CD14-positive monocyte (primary cell): Measurements from ENCODE around the gene NIPAL3. TPM values are rescaled to one million over a fixed set of nuclear protein-coding genes. Genes with fewer than 3 reads are reported as not detected.

Experiments
- DNase-seq, 3 donors: peaks; one replicate each; pipeline ENCODE4 v3.0.0-alpha.2; 2011 to 2022
- H2AFZ ChIP-seq: 2 replicates; pipeline ENCODE4 v1.6.0; 2012; ENCODE audit warnings: mild to moderate bottlenecking, low read depth, low read length, inconsistent platforms; ENCODE audit not compliant: insufficient read depth, poor library complexity, severe bottlenecking
- H3K27ac ChIP-seq, 2 donors: 1 replicate in 1 of 2; 2 replicates in 1 of 2; pipeline ENCODE4 v1.5.1; 2012 to 2013; ENCODE audit warnings: low read length in 2 of 2, control low read depth in 1 of 2, inconsistent platforms in 1 of 2, low read depth in 1 of 2, mild to moderate bottlenecking in 1 of 2
- H3K27me3 ChIP-seq, 2 donors: one replicate each; pipeline versions ENCODE4 v1.6.0 to v1.6.1; 2011 to 2013; ENCODE audit warnings: low read length in 2 of 2; ENCODE audit not compliant: control insufficient read depth in 2 of 2, insufficient read depth in 2 of 2
- H3K36me3 ChIP-seq, 2 donors: replicated peaks in 1 of 2; 1 replicate in 1 of 2; 2 replicates in 1 of 2; pipeline versions ENCODE4 v1.5.1 to v1.6.1; 2012 to 2013; ENCODE audit warnings: low read length in 2 of 2, control low read depth in 1 of 2, inconsistent platforms in 1 of 2, mild to moderate bottlenecking in 1 of 2; ENCODE audit not compliant: insufficient read depth in 2 of 2, control insufficient read depth in 1 of 2
- H3K4me1 ChIP-seq, 2 donors: 1 replicate in 1 of 2; 2 replicates in 1 of 2; pipeline versions ENCODE4 v1.5.1 to v1.6.1; 2012 to 2013; ENCODE audit warnings: low read length in 2 of 2, control low read depth in 1 of 2, inconsistent platforms in 1 of 2, mild to moderate bottlenecking in 1 of 2, moderate library complexity in 1 of 2; ENCODE audit not compliant: insufficient read depth in 2 of 2, control insufficient read depth in 1 of 2
- H3K4me2 ChIP-seq: replicated peaks from 2 replicates; pipeline ENCODE3; 2012; ENCODE audit warnings: low read length, moderate library complexity, mild to moderate bottlenecking; ENCODE audit not compliant: poor library complexity, severe bottlenecking; ENCODE audit errors: extremely low read depth
- H3K4me3 ChIP-seq, 3 experiments: fragments of 200-600 bp in 1 of 3; sonication (generic) in 1 of 3; replicated peaks in 1 of 3; 1 replicate in 2 of 3; 2 replicates in 1 of 3; pipeline ENCODE4 v1.5.1; 2011 to 2013; ENCODE audit warnings: low read length in 3 of 3, mild to moderate bottlenecking in 3 of 3, control low read depth in 2 of 3, low read depth in 2 of 3, inconsistent platforms in 1 of 3, moderate library complexity in 1 of 3
- H3K79me2 ChIP-seq: 2 replicates; pipeline ENCODE4 v1.6.0; 2012; ENCODE audit warnings: mild to moderate bottlenecking, control low read depth, inconsistent platforms, low read length, moderate library complexity; ENCODE audit not compliant: insufficient read depth
- H3K9ac ChIP-seq: 2 replicates; pipeline ENCODE4 v1.6.0; 2017; ENCODE audit warnings: low read length, mild to moderate bottlenecking; ENCODE audit not compliant: insufficient read depth, poor library complexity, severe bottlenecking
- H3K9me3 ChIP-seq, 2 donors: replicated peaks in 1 of 2; 1 replicate in 1 of 2; 2 replicates in 1 of 2; pipeline versions ENCODE4 v1.5.1 to v1.6.1; 2012 to 2013; ENCODE audit warnings: low read length in 2 of 2, control low read depth in 1 of 2; ENCODE audit not compliant: control insufficient read depth in 1 of 2, insufficient read depth in 1 of 2
- H4K20me1 ChIP-seq: 2 replicates; pipeline ENCODE4 v1.6.0; 2012; ENCODE audit warnings: mild to moderate bottlenecking, low read length, control low read depth, moderate library complexity; ENCODE audit not compliant: insufficient read depth
- H3K27ac Mint-ChIP-seq, 7 donors: one replicate each; pipeline ENCODE4 v1.8.0; 2020; ENCODE audit warnings: mild to moderate bottlenecking in 7 of 7, mixed read lengths in 7 of 7, moderate library complexity in 6 of 7, inconsistent platforms in 2 of 7
- H3K27me3 Mint-ChIP-seq, 3 donors: one replicate each; pipeline ENCODE4 v1.8.0; 2021 to 2022; ENCODE audit warnings: low read depth in 3 of 3, mild to moderate bottlenecking in 3 of 3, mixed read lengths in 3 of 3, moderate library complexity in 3 of 3, inconsistent platforms in 1 of 3
- H3K36me3 Mint-ChIP-seq, 2 donors: one replicate each; pipeline ENCODE4 v1.8.0; 2020; ENCODE audit warnings: mixed read lengths in 2 of 2, inconsistent platforms in 1 of 2, mild to moderate bottlenecking in 1 of 2
- H3K4me1 Mint-ChIP-seq: one replicate; pipeline ENCODE4 v1.8.0; 2020; ENCODE audit warnings: mild to moderate bottlenecking, mixed read lengths
- H3K4me3 Mint-ChIP-seq, 2 donors: one replicate each; pipeline ENCODE4 v1.8.0; 2020; ENCODE audit warnings: mild to moderate bottlenecking in 2 of 2, mixed read lengths in 2 of 2, moderate library complexity in 1 of 2
- H3K9me3 Mint-ChIP-seq, 7 donors: one replicate each; pipeline ENCODE4 v1.8.0; 2020 to 2022; ENCODE audit warnings: mixed read lengths in 7 of 7, mild to moderate bottlenecking in 6 of 7, moderate library complexity in 6 of 7, inconsistent platforms in 2 of 7
- WGBS: methylation state at CpG from one replicate; pipeline ENCODE4 v1.1.5; 2013; ENCODE audit warnings: missing lambda C conversion rate; ENCODE audit not compliant: insufficient coverage; 5-methylcytosine and 5-hydroxymethylcytosine counted together
- intact Hi-C, 2 donors: fragments of 100-400 bp; cut with micrococcal nuclease; formaldehyde crosslinking; loops; one replicate each; pipeline versions ENCODE4 v1.15.0 to v1.15.1; 2023
- polyA plus RNA-seq, 3 donors: library from polyadenylated mRNA; depleted of rRNA in 1 of 3; unstranded in 2 of 3; stranded (reverse) in 1 of 3; fragments of 300-500 nt in 2 of 3; fragments of >200 nt in 1 of 3; fragmentation: Illumina TruSeq in 2 of 3; gene quantifications; 1 replicate in 2 of 3; 2 replicates in 1 of 3; pipeline ENCODE4 v1.2.3, GENCODE V29; 2012 to 2021
- TF ChIP-seq, protein P1 (sequence below): fragments of 200-600 bp; IDR thresholded peaks from one replicate; pipeline ENCODE4 v1.8.0; 2022; ENCODE audit warnings: antibody characterized with exemption, mild to moderate bottlenecking

NIPAL3 gene
- polyA plus RNA-seq, 3 donors, result 5.9 to 9.6 (median 6.6) TPM

DNA sequence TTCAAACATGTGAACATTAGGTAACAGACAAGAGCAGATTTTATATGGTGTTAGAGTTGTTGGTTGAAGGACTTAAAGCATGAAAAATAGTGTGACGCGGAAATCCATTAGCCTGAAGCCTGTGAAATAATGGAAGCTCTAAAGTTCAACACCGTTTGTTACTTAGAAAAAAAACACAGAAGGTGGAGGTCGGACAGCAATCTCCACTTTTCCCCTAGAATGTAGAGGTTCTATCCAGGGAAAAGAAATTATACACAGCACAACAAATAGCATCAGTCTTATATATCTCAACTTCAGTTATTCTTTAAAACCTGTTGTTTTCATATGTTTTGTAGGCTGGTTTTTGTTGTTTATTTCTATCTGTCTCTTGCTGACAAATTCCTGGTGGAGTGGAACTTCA, 89.0 kb downstream of the NIPAL3 start:
- intact Hi-C loops, result loop anchor here in 1 of 2 donors (5.0 kb wide), 1 partner anchor 87 kb away; the partner anchor contains the start of gene NIPAL3
- Mint-ChIP-seq H3K4me1 (peaks cover 41% of the 10 kb centered on the region), H3K27me3 (peaks cover 0 to 1% (median 0%) of the 10 kb centered on the region in 3 donors), H3K36me3 (peaks cover 17% of the 10 kb centered on the region in 2 donors), H3K9me3 (no peaks in the 10 kb centered on the region), H3K4me3 (peak overlapping the region; percentile 7 to 40), H3K27ac (peak overlapping the region in 1 of 7 donors; percentile 21)
- H4K20me1 ChIP-seq, result no peaks in the 10 kb centered on the region
- H3K27me3 ChIP-seq, result no peaks in the 10 kb centered on the region
- no CpG with 5 or more reads among the region's 4 CpGs for WGBS
- TF ChIP-seq, protein P1, sequence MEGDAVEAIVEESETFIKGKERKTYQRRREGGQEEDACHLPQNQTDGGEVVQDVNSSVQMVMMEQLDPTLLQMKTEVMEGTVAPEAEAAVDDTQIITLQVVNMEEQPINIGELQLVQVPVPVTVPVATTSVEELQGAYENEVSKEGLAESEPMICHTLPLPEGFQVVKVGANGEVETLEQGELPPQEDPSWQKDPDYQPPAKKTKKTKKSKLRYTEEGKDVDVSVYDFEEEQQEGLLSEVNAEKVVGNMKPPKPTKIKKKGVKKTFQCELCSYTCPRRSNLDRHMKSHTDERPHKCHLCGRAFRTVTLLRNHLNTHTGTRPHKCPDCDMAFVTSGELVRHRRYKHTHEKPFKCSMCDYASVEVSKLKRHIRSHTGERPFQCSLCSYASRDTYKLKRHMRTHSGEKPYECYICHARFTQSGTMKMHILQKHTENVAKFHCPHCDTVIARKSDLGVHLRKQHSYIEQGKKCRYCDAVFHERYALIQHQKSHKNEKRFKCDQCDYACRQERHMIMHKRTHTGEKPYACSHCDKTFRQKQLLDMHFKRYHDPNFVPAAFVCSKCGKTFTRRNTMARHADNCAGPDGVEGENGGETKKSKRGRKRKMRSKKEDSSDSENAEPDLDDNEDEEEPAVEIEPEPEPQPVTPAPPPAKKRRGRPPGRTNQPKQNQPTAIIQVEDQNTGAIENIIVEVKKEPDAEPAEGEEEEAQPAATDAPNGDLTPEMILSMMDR, result no peak
- peaks cover 20 to 34% of the 10 kb centered on the region in 2 donors for H3K4me1 ChIP-seq
- peaks cover 52% of the 10 kb centered on the region for H3K79me2 ChIP-seq
- no peak overlapping the region for H3K4me2 ChIP-seq
- DNase-seq, result no peak
- no peak overlapping the region for H2AFZ ChIP-seq
- H3K36me3 ChIP-seq, result no peaks in the 10 kb centered on the region
- no peak overlapping the region for H3K9ac ChIP-seq
- no peak overlapping the region for H3K4me3 ChIP-seq
- H3K9me3 ChIP-seq, result no peaks in the 10 kb centered on the region
- H3K27ac ChIP-seq, result no peak overlapping the region

DNA sequence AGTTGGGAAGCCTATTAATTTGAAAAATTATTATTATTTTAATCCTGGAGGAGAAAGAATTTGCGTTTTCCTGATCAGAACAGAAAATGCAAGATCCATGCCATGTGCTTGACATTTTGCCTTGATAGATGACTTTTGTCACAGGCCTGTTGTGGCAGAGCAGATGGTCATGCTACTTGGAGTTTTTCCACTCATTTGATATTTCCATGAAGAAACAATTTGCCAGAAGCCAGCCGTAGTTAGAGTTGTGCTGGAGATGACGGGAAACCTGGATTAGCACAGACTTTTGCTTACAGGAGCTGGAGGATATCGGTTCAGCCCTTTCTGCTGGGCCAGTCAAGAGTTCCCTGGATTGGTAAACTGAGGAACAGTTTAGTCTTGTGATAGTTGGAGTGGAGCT, 90.2 kb downstream of the NIPAL3 start:
- Histone ChIP-seq H2AFZ (no peak overlapping the region), H3K27me3 (no peaks in the 10 kb centered on the region), H3K9ac (no peak overlapping the region), H4K20me1 (no peaks in the 10 kb centered on the region), H3K36me3 (no peaks in the 10 kb centered on the region), H3K4me2 (no peak overlapping the region), H3K4me1 (peaks cover 18 to 27% of the 10 kb centered on the region in 2 donors), H3K4me3 (no peak overlapping the region), H3K79me2 (peaks cover 57% of the 10 kb centered on the region), H3K27ac (no peak overlapping the region), H3K9me3 (no peaks in the 10 kb centered on the region)
- intact Hi-C loops, result loop anchor here in 1 of 2 donors (5.0 kb wide), 1 partner anchor 34 kb away; no protein-coding TSS in a partner anchor
- Mint-ChIP-seq H3K36me3 (peaks cover 18% of the 10 kb centered on the region in 2 donors), H3K4me1 (peaks cover 32% of the 10 kb centered on the region), H3K27ac (no peak overlapping the region), H3K27me3 (peaks cover 0 to 1% (median 0%) of the 10 kb centered on the region in 3 donors), H3K9me3 (no peaks in the 10 kb centered on the region), H3K4me3 (no peak overlapping the region)
- WGBS, result 94% methylated on average over 3 of the region's 4 CpGs
- TF ChIP-seq, protein P1, result no peak
- no peak for DNase-seq
